ENCODE results near the gene SMC3.

DNA sequence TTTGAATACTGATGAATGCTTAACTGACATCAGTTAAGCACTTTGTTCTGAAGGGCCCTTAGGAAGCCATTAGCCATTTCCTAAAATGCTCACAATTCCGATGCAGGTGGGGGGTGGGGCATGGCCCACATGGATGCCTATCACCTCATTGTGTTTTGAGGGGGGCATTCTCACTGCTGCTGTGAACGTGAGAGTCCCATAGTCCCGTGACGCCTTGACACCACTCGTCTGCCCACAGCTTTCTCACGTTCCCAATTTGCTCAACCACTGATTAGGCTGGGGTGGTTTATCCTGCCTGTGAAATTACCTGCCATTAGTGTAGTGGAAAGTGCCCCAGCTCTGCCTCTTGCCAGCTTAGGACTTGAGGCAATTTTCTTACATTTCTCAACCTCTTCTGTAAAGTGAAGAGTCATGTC is 37.9 kb upstream of the SMC3 start:
- TF ChIP-seq, protein P1, sequence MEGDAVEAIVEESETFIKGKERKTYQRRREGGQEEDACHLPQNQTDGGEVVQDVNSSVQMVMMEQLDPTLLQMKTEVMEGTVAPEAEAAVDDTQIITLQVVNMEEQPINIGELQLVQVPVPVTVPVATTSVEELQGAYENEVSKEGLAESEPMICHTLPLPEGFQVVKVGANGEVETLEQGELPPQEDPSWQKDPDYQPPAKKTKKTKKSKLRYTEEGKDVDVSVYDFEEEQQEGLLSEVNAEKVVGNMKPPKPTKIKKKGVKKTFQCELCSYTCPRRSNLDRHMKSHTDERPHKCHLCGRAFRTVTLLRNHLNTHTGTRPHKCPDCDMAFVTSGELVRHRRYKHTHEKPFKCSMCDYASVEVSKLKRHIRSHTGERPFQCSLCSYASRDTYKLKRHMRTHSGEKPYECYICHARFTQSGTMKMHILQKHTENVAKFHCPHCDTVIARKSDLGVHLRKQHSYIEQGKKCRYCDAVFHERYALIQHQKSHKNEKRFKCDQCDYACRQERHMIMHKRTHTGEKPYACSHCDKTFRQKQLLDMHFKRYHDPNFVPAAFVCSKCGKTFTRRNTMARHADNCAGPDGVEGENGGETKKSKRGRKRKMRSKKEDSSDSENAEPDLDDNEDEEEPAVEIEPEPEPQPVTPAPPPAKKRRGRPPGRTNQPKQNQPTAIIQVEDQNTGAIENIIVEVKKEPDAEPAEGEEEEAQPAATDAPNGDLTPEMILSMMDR (conservative IDR thresholded peaks at IDR 0.05; ENCODE audit: low read depth in 2 of 2) = no peak
- TF ChIP-seq EZH2phosphoT487 (IDR thresholded peaks at IDR 0.05; ENCODE audit: unreplicated experiment) = no peak
- TF ChIP-seq STAT1 (IDR thresholded peaks at IDR 0.05; ENCODE audit: unreplicated experiment) = no peak
- TF ChIP-seq EZH2 (IDR thresholded peaks at IDR 0.05; ENCODE audit: low read depth, unreplicated experiment) = no peak
- TF ChIP-seq POLR2AphosphoS5 (IDR thresholded peaks at IDR 0.05; ENCODE audit: low read depth) = no peak
- TF ChIP-seq, protein P2, sequence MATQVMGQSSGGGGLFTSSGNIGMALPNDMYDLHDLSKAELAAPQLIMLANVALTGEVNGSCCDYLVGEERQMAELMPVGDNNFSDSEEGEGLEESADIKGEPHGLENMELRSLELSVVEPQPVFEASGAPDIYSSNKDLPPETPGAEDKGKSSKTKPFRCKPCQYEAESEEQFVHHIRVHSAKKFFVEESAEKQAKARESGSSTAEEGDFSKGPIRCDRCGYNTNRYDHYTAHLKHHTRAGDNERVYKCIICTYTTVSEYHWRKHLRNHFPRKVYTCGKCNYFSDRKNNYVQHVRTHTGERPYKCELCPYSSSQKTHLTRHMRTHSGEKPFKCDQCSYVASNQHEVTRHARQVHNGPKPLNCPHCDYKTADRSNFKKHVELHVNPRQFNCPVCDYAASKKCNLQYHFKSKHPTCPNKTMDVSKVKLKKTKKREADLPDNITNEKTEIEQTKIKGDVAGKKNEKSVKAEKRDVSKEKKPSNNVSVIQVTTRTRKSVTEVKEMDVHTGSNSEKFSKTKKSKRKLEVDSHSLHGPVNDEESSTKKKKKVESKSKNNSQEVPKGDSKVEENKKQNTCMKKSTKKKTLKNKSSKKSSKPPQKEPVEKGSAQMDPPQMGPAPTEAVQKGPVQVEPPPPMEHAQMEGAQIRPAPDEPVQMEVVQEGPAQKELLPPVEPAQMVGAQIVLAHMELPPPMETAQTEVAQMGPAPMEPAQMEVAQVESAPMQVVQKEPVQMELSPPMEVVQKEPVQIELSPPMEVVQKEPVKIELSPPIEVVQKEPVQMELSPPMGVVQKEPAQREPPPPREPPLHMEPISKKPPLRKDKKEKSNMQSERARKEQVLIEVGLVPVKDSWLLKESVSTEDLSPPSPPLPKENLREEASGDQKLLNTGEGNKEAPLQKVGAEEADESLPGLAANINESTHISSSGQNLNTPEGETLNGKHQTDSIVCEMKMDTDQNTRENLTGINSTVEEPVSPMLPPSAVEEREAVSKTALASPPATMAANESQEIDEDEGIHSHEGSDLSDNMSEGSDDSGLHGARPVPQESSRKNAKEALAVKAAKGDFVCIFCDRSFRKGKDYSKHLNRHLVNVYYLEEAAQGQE (IDR thresholded peaks at IDR 0.05; ENCODE audit: unreplicated experiment) = no peak
- TF ChIP-seq NANOG (IDR thresholded peaks at IDR 0.05; ENCODE audit: borderline replicate concordance) = peak; percentile 79
- TF ChIP-seq, protein P3, sequence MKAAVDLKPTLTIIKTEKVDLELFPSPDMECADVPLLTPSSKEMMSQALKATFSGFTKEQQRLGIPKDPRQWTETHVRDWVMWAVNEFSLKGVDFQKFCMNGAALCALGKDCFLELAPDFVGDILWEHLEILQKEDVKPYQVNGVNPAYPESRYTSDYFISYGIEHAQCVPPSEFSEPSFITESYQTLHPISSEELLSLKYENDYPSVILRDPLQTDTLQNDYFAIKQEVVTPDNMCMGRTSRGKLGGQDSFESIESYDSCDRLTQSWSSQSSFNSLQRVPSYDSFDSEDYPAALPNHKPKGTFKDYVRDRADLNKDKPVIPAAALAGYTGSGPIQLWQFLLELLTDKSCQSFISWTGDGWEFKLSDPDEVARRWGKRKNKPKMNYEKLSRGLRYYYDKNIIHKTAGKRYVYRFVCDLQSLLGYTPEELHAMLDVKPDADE (IDR thresholded peaks at IDR 0.05) = no peak
- no peak for TF ChIP-seq CREB1 (CRISPR knock-in tag; IDR thresholded peaks at IDR 0.05; ENCODE audit: low read depth)
- TF ChIP-seq ZNF114 (CRISPR knock-in tag; IDR thresholded peaks at IDR 0.05) = no peak
- no peak for TF ChIP-seq JUNB (IDR thresholded peaks at IDR 0.05; ENCODE audit: unreplicated experiment)
- TF ChIP-seq, protein P4, sequence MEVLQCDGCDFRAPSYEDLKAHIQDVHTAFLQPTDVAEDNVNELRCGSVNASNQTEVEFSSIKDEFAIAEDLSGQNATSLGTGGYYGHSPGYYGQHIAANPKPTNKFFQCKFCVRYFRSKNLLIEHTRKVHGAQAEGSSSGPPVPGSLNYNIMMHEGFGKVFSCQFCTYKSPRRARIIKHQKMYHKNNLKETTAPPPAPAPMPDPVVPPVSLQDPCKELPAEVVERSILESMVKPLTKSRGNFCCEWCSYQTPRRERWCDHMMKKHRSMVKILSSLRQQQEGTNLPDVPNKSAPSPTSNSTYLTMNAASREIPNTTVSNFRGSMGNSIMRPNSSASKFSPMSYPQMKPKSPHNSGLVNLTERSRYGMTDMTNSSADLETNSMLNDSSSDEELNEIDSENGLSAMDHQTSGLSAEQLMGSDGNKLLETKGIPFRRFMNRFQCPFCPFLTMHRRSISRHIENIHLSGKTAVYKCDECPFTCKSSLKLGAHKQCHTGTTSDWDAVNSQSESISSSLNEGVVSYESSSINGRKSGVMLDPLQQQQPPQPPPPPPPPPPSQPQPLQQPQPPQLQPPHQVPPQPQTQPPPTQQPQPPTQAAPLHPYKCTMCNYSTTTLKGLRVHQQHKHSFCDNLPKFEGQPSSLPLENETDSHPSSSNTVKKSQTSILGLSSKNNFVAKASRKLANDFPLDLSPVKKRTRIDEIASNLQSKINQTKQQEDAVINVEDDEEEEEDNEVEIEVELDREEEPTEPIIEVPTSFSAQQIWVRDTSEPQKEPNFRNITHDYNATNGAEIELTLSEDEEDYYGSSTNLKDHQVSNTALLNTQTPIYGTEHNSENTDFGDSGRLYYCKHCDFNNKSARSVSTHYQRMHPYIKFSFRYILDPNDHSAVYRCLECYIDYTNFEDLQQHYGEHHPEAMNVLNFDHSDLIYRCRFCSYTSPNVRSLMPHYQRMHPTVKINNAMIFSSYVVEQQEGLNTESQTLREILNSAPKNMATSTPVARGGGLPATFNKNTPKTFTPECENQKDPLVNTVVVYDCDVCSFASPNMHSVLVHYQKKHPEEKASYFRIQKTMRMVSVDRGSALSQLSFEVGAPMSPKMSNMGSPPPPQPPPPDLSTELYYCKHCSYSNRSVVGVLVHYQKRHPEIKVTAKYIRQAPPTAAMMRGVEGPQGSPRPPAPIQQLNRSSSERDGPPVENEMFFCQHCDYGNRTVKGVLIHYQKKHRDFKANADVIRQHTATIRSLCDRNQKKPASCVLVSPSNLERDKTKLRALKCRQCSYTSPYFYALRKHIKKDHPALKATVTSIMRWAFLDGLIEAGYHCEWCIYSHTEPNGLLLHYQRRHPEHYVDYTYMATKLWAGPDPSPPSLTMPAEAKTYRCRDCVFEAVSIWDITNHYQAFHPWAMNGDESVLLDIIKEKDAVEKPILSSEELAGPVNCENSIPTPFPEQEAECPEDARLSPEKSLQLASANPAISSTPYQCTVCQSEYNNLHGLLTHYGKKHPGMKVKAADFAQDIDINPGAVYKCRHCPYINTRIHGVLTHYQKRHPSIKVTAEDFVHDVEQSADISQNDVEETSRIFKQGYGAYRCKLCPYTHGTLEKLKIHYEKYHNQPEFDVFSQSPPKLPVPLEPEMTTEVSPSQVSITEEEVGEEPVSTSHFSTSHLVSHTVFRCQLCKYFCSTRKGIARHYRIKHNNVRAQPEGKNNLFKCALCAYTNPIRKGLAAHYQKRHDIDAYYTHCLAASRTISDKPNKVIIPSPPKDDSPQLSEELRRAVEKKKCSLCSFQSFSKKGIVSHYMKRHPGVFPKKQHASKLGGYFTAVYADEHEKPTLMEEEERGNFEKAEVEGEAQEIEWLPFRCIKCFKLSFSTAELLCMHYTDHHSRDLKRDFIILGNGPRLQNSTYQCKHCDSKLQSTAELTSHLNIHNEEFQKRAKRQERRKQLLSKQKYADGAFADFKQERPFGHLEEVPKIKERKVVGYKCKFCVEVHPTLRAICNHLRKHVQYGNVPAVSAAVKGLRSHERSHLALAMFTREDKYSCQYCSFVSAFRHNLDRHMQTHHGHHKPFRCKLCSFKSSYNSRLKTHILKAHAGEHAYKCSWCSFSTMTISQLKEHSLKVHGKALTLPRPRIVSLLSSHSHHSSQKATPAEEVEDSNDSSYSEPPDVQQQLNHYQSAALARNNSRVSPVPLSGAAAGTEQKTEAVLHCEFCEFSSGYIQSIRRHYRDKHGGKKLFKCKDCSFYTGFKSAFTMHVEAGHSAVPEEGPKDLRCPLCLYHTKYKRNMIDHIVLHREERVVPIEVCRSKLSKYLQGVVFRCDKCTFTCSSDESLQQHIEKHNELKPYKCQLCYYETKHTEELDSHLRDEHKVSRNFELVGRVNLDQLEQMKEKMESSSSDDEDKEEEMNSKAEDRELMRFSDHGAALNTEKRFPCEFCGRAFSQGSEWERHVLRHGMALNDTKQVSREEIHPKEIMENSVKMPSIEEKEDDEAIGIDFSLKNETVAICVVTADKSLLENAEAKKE (CRISPR knock-in tag; IDR thresholded peaks at IDR 0.05) = no peak

All from GM23338 (cell line).